ENCODE measurements around the gene PMS1.
A peak's percentile ranks its signal among the peaks of the same experiment; 100 is the strongest.

PMS1 gene

GRCh38 chr2:189770590-189771322 is 13.5 kb upstream of the PMS1 start:
- H3K4me1 ChIP-seq: peaks cover 0 to 17% (median 6%) of the 10 kb centered on the region in 10 experiments; a peak in 12 of 20 replicates
- H3K4me2 ChIP-seq: no peak overlapping the region
- no peak for TF ChIP-seq Cebpa-rat (IDR thresholded peaks at IDR 0.05)
- H3K9me3 ChIP-seq (replicated peaks in 1 of 11): no peaks in the 10 kb centered on the region
- peaks cover 0 to 8% (median 0%) of the 10 kb centered on the region in 11 experiments; a peak in 3 of 22 replicates for H4K20me1 ChIP-seq
- peaks cover 77 to 100% (median 90%) of the 10 kb centered on the region in 11 experiments for H3K36me3 ChIP-seq
- H3K27ac ChIP-seq: no peak overlapping the region
- H3K4me3 ChIP-seq: no peak overlapping the region
- no peaks in the 10 kb centered on the region for H3K27me3 ChIP-seq
- no peak overlapping the region for H3K9ac ChIP-seq

- Histone ChIP-seq H3K4me3 (no peak overlapping the region), H3K27ac (no peak overlapping the region), H3K27me3 (no peaks in the 10 kb centered on the region), H3K36me3 (peaks cover 82 to 100% (median 91%) of the 10 kb centered on the region in 11 experiments), H4K20me1 (peaks cover 0 to 18% (median 4%) of the 10 kb centered on the region in 11 experiments; a peak in 5 of 22 replicates), H3K4me2 (no peak overlapping the region), H3K9me3 (replicated peaks in 1 of 11) (no peaks in the 10 kb centered on the region), H3K4me1 (peaks cover 0 to 17% (median 6%) of the 10 kb centered on the region in 10 experiments; a peak in 12 of 20 replicates), H3K9ac (no peak overlapping the region)
- no peak for TF ChIP-seq Cebpa-rat (IDR thresholded peaks at IDR 0.05)
Observed at GRCh38 chr2:189772212-189772611, 12.0 kb upstream of the PMS1 start.

- Histone ChIP-seq H3K27ac (peak overlapping the region in 7 of 11 experiments; percentile 89 to 94 (median 91); a peak in 7 of 22 replicates), H3K4me2 (peak overlapping the region; percentile 69 to 96 (median 85)), H4K20me1 (peaks cover 0 to 46% (median 16%) of the 10 kb centered on the region in 11 experiments; a peak in 9 of 22 replicates), H3K27me3 (no peaks in the 10 kb centered on the region), H3K4me1 (peaks cover 20 to 42% (median 27%) of the 10 kb centered on the region in 10 experiments), H3K4me3 (peak overlapping the region; percentile 67 to 86 (median 80); a peak in 19 of 20 replicates), H3K36me3 (peaks cover 42 to 70% (median 56%) of the 10 kb centered on the region in 11 experiments), H3K9ac (peak overlapping the region in 10 of 11 experiments; percentile 1 to 96 (median 91); a peak in 12 of 22 replicates), H3K9me3 (replicated peaks in 1 of 11) (no peaks in the 10 kb centered on the region)
- TF ChIP-seq Cebpa-rat (IDR thresholded peaks at IDR 0.05): 0 out of 22 replicates have a peak, but pooled peaks of 1 of the 11 experiments have one; percentile 23
Observed at GRCh38 chr2:189782221-189782671, 2.0 kb upstream of the PMS1 start.

GRCh38 chr2:189783451-189783926 is 761 bp upstream of the PMS1 start:
- Histone ChIP-seq H3K36me3 (peaks cover 34 to 70% (median 55%) of the 10 kb centered on the region in 11 experiments), H3K4me3 (peak overlapping the region; percentile 67 to 86 (median 80)), H3K27me3 (no peaks in the 10 kb centered on the region), H3K9ac (peak overlapping the region; percentile 89 to 96 (median 92)), H3K27ac (peak overlapping the region; percentile 87 to 96 (median 91)), H4K20me1 (peaks cover 0 to 37% (median 8%) of the 10 kb centered on the region in 11 experiments; a peak in 8 of 22 replicates), H3K9me3 (replicated peaks in 1 of 11) (no peaks in the 10 kb centered on the region), H3K4me1 (peaks cover 20 to 42% (median 27%) of the 10 kb centered on the region in 10 experiments), H3K4me2 (peak overlapping the region; percentile 69 to 96 (median 85))
- TF ChIP-seq Cebpa-rat (IDR thresholded peaks at IDR 0.05): no peak

- Histone ChIP-seq H3K9ac (no peak overlapping the region), H3K36me3 (peaks cover 42 to 100% (median 78%) of the 10 kb centered on the region in 11 experiments), H3K4me2 (no peak overlapping the region), H3K27me3 (no peaks in the 10 kb centered on the region), H3K27ac (no peak overlapping the region), H3K4me1 (no peaks in the 10 kb centered on the region), H3K4me3 (no peak overlapping the region), H3K9me3 (replicated peaks in 1 of 11) (no peaks in the 10 kb centered on the region), H4K20me1 (0 out of 22 replicates have a peak, but pooled peaks cover 0 to 3% (median 0%) of the 10 kb centered on the region in 11 experiments)
- no peak for TF ChIP-seq Cebpa-rat (IDR thresholded peaks at IDR 0.05)
Observed at GRCh38 chr2:189791338-189792042, 7.2 kb downstream of the PMS1 start.

DNA sequence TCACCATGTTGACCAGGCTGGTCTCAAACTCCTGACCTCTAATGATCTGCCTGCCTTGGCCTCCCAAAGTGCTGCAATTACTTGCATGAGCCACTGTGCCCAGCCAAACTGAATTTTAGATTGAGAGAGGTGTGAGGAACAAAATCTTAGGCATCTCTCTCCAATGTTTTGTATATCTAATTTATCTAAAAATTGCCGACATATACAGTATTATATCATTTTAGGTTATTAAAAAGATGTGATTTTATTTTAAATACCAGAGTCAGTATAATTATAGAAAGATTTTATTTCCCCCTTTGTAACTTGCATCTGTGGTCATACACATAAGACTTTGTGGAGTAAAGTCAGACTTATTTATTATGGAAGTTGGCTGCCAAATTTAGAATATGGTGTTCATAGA is 10.1 kb downstream of the PMS1 start:
- peaks cover 52 to 97% (median 75%) of the 10 kb centered on the region in 11 experiments for H3K36me3 ChIP-seq
- peaks cover 0 to 11% (median 3%) of the 10 kb centered on the region in 11 experiments; a peak in 6 of 22 replicates for H4K20me1 ChIP-seq
- H3K9ac ChIP-seq: no peak overlapping the region
- 0 out of 20 replicates have a peak, but pooled peaks cover 0 to 5% (median 0%) of the 10 kb centered on the region in 10 experiments for H3K4me1 ChIP-seq
- no peak overlapping the region for H3K4me2 ChIP-seq
- no peak for TF ChIP-seq Cebpa-rat (IDR thresholded peaks at IDR 0.05)
- no peaks in the 10 kb centered on the region for H3K9me3 ChIP-seq (replicated peaks in 1 of 11)
- no peaks in the 10 kb centered on the region for H3K27me3 ChIP-seq
- no peak overlapping the region for H3K27ac ChIP-seq
- no peak overlapping the region for H3K4me3 ChIP-seq

DNA sequence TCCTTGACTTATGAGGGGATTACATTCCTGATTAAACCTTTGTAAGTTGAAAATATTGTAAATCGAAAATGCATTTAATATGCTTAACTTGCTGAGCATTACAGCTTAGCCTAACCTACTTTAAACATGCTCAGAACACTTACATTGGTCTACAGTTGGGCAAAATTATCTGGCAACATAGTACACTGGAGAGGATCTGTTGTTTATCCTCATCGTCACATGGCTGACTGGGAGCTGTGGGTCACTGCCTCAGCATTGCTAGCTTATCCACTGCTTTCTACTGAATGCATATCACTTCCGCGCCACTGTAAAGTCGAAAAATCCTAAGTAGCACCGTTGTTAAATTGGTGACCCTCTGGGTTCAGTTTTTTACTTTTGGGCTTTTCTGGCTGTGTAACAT is 13.7 kb downstream of the PMS1 start:
- Histone ChIP-seq H3K9ac (peak overlapping the region in 1 of 11 experiments; percentile 16; a peak in 2 of 22 replicates), H3K36me3 (peaks cover 67 to 97% (median 84%) of the 10 kb centered on the region in 11 experiments), H3K27ac (no peak overlapping the region), H3K4me3 (no peak overlapping the region), H3K4me1 (peaks cover 0 to 5% (median 0%) of the 10 kb centered on the region in 10 experiments; a peak in 1 of 20 replicates), H4K20me1 (peaks cover 0 to 11% (median 0%) of the 10 kb centered on the region in 11 experiments; a peak in 7 of 22 replicates), H3K27me3 (no peaks in the 10 kb centered on the region), H3K9me3 (replicated peaks in 1 of 11) (no peaks in the 10 kb centered on the region), H3K4me2 (no peak overlapping the region)
- no peak for TF ChIP-seq Cebpa-rat (IDR thresholded peaks at IDR 0.05)

GRCh38 chr2:189798312-189799029 is 14.2 kb downstream of the PMS1 start:
- Histone ChIP-seq H3K4me1 (peaks cover 0 to 5% (median 0%) of the 10 kb centered on the region in 10 experiments; a peak in 1 of 20 replicates), H3K27ac (no peak overlapping the region), H3K36me3 (peaks cover 61 to 97% (median 83%) of the 10 kb centered on the region in 11 experiments), H3K4me3 (no peak overlapping the region), H3K9ac (0 out of 22 replicates have a peak overlapping the region, but pooled peaks of 1 of the 11 experiments have one; percentile 1), H3K4me2 (no peak overlapping the region), H4K20me1 (peaks cover 0 to 11% (median 0%) of the 10 kb centered on the region in 11 experiments; a peak in 7 of 22 replicates), H3K27me3 (no peaks in the 10 kb centered on the region), H3K9me3 (replicated peaks in 1 of 11) (no peaks in the 10 kb centered on the region)
- TF ChIP-seq Cebpa-rat (IDR thresholded peaks at IDR 0.05): no peak
